GM19455 (cell line): Measurements from ENCODE around the gene FCGBP.
"Not testable (repeated sequence)": the region's sequence is repeated elsewhere in the genome, so short reads cannot be mapped to it uniquely, and the experiment has no call there.

ENCODE experiments used
- ATAC-seq: cut with Tn5 transposase; IDR thresholded peaks from one replicate; pipeline ENCODE4 v1.9.1; 2021; ENCODE audit not compliant: unreplicated experiment

Gene FCGBP

GRCh38 chr19:39892506-39892902 lies 41.9 kb downstream of the FCGBP start:
- not testable (repeated sequence) for ATAC-seq

DNA sequence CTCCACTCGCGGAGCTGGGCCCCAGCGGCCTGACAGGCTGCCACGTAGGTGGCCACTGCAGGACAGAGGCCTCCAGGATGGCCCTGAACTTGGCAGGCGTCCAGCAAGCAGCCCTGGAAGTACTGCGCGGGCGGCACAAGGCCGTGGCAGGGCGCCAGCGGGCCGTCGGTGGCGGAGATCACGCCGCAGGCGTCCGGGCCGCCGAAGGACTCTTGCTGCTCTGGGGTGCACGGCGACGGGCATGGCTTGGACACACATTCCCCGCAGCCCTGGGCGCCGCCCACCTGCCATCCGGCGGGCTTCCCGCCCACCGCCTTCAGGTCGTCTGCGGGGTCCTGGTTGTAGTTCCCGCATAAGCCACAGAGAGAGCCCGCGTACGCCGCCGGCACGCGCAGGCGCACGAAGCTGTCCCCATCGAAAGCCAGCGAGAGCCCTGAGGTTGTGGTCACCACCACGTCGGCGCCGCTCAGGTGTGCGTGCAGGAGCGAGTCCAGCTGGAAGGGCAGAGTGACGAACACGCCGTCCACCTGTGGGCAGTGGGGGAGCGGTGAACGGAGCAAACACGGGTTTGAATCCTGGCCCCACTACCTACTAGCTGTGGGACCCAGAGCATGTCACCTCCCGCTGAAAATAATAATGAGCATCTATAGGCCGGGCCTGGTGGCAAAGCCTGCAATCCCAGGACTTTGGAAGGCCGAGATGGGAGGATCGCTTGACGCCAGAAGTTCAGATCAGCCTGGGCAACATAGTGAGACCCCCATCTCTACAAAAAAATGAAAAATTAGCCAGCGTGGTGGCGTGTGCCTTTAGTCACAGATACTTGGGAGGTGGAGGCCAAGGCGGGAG lies 42.6 kb downstream of the FCGBP start:
- not testable (repeated sequence) for ATAC-seq

DNA sequence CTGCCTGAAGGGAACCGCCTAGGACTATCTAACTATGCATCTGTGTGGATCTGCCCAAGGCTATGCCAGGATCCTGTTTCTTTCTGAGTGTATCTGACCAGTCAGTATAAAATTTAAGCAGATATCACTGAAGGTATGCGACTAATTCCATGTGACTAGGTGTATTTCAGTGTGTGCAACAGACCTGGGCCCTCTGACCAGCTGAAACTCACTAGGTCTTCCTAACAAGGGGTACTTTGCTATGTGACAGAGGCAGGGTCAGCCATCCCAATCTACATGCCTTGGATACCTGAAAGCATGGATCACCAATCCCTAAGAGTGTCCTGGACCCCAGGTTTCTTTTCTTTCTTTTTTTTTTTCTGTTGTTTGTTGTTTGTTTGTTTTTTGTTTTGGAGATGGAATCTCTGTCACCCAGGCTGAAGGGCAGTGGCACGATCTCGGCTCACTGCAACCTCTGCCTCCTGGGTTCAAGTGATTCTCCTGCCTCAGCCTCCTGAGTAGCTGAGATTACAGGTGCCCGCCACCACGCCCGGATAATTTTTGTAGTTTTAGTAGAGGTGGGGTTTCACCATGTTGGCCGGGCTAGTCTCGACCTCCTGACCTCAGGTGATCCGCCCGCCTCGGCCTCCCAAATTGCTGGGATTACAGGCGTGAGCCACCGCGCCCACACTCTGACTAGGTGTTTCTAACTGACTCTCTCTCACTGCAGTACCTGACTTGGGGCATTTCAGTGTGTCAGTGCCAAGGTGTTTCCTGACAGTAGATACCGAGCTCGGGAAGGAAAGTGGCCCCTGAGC lies 43.5 kb downstream of the FCGBP start:
- ATAC-seq, result no peak

- not testable (repeated sequence) for ATAC-seq
Observed at GRCh38 chr19:39889872-39890754, 44.3 kb downstream of the FCGBP start.

DNA sequence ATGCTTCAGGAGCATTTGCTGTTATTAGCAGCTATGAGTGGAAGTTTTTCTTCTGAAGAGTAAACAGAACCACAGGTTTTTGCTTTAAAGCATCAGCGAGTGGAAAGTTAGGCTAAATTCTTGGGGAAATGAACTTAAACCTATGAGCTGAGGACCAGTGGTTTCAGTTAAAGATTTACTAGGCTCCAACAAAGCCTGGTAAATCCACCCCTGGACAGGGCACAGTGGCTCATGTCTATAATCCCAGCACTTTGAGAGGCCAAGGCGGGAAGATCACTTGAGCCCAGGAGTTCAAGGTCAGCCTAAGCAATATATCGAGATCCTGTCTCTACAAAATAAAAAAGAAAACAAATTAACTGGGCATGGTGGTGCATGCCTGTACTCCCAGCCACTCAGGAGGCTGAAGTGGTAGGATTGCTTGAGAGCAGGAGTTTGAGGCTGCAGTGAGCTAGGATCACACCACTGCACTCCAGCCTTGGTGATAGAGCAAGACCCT lies 46.9 kb downstream of the FCGBP start:
- not testable (repeated sequence) for ATAC-seq

- not testable (repeated sequence) for ATAC-seq
Observed at GRCh38 chr19:39885821-39886554, 48.4 kb downstream of the FCGBP start.

DNA sequence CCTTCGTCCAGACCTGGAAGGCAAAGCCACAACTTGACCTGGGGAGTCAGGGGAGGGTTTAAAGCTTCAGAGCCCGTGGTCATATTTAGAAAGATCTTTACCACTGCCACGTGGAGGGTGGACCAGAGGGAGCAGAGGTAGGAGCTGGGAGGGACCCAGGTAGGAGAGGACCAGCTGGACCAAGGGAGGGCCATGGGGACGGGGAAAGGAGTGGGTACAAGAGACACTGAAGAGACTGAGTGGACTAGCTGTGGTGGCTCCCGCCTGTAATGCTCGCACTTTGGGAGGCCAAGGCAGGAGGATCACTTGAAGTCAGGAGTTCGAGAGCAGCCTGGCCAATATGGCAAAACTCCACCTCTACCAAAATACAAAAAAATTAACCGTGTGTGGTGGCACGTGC lies 49.7 kb downstream of the FCGBP start:
- not testable (repeated sequence) for ATAC-seq
